Putamen (tissue), 1 donor: ENCODE results near the gene CDH22.

ENCODE experiments used
- DNase-seq: peaks from one replicate; pipeline ENCODE4 v3.0.0-alpha.2; 2016; ENCODE audit warnings: low spot score

Gene CDH22

GRCh38 chr20:46323557-46323956 lies 15.3 kb upstream of the CDH22 start:
- no peak for DNase-seq

DNA sequence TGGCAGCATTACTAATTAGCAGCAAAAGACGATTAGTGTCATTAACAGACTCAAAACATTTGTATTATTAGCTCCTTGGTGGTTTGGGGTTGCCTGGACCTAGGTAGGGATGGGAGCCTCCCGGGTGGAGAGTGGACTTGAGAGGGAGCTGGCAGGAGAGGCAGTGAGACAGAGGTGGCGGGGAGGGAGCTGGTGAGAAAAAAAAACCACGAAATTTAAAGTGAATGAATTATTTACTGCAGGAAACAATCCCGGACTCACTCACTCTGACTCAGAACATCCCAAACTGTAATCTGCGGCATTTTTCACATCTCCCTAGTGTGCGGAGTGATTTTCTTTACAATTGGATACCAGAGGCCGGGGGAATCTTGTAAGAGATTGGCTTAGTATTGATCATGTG lies 14.3 kb upstream of the CDH22 start:
- no peak for DNase-seq

DNA sequence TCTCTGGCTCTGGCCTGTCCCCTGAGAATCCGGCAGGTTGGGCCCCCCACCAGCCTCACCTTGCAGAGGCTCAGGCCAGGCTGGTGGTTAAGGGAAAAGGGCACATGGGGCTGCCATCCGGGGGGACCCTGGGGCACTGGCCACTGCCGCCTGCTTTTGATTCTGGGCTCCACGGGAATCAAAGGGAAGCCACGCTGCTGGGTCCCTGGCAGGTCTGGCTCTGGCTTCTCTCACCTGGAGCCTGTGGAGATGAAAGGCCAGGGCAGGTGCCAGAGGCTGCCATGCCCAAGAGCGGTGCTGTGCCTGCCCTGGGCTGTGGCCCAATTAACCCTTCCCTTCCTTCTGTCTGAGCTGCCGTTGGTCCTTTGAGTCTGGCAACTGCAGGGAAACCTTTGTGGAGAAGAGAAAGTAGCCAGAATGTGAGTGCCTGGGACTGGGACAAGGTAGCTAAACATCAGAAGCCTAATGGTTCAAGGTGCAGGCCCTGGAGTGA lies 9.4 kb upstream of the CDH22 start:
- no peak for DNase-seq

- no peak for DNase-seq
Observed at GRCh38 chr20:46316984-46317684, 8.8 kb upstream of the CDH22 start.

DNA sequence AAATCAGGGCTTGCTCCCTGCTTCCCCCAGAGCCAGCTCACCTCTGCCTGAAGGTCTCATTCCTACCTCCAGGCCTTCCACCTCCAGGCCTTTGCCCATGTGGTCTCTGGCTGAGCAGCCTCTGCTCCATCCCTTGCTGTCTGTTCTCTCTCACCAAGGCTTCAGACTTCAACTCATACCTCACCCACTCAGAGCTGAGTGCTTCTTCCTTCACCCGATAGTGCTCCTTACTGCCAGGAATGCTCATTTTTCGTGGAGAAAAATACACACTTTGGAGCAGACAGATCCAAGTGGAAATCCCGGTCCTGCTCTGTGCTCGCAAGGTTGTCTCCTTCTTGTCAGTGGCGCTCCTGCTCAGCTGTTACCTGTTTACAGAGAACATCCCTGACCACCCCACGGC lies 7.0 kb upstream of the CDH22 start:
- no peak for DNase-seq

DNA sequence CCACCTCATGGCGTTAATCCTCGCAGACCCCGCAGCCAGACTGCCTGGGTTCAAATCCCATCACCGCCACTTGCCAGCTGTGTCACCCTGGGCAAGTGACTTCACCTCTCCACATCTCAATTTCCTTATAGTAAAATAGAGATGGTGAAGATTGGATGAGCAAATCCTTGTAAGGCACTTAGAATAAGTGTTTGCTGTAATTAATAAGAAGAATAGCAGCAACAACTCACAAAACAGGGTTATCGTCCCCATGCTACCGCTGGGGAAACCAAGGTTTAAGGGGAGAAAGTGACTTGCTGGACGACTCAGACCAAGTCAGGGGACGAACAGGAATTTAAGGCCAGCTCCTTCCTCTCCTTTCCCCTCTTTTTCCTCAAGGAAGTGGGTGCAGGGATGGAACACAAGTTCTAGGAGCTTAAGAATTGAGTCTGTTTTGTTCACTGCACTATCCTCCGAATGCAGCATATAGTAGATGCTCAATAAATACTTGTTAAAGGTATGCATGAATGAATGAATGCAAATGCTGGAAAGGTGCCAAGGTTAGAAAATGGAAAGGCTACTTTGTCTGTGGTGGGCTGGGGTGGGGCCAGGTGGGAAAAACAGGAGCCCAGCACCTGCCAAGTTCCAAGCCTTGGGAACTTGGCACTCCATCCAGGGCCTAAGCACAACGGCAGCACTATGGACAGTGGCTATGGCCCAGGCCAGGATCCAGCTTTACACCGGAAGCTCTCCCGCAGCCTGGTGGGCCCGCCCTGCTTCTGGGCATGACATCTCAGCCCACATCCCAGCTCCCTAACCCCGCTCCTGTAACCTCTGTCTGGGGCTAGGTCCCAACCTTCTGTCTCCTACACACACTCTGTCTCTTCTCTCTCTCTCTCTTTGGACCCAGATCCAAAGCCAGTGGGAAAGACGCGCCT lies 4.9 kb upstream of the CDH22 start:
- no peak for DNase-seq

DNA sequence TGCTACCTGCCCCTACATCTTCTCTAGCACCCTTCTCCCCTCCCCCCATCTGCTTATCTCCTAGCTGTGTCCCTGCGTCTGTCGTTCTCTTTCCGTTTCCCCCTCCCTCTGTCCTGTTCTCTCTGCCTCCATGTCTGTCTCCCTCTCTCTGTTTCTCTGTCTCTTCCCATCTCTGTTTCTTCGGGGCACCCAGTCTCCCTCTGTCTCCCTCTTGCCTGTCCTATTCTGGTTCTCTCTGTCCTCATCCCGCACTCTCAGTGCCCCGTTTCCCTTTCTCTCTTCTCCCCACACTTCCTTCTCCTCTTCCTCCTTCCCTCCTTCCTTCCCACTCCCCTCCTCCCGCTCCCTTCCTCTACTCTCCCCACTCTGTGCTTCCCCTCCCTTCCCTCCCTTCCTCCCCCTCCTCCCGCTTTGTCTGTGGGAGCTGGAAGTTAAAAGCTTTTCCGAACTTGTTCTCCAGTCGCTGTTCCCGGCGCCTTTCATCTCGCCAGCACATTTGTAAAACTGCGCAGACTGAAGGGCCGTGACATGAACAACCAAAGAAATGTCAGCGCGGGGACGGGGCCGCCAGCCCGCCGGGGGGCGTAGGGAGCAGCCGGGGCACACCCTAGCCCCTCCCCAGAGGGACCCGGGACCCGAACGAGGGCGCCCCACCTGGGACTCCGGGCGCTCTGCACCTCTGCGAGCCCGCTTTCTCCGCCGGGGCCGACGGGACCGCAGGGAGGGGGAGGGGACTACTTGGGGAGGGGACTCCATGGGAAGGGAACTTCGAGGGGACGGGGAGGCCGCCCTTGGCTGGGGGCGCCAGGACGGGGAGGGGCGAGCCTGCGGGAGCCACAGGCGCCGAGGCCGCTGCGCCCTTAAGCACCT lies 4.0 kb upstream of the CDH22 start:
- DNase-seq = no peak

DNA sequence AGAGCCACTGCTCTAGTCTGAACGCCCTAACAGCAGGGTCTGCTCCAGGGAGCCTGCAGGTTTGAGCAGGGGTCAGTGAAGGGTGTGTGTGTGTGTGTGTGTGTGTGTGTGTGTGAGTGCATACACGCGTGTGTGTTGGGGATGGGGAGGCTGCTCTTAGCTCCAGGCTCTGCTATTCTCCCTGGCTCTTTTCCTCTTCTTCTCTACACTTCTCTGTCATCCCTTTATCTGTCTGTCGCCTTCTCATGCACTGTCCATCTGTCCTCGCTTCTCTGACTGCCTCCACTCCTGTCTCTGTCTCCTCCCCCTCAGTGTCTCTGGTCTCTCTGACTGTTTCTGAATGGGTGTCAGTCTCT lies 3.4 kb upstream of the CDH22 start:
- DNase-seq = no peak

- DNase-seq = no peak
Observed at GRCh38 chr20:46311039-46311650, 2.8 kb upstream of the CDH22 start.

DNA sequence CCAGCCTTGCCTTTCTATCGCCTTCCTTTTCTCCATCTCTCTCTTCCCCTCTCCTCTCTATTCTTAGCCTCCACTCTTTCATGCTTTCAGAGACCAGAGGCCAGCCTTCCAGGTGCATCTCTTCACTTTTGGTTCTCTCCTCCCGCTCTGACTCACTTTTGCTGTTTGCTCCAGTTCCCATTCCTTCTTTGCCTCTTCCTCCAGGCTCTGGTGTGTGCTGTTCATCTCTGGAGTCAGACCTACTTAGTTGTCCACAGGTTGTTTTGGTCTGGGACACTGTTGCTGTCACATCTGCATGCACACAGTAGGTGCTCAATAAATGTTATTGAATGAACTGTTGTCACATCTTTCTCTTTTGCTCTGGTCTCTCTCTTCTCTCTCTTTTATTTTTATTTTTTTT lies 1.6 kb upstream of the CDH22 start:
- no peak for DNase-seq

- DNase-seq = no peak
Observed at GRCh38 chr20:46307999-46308257, 370 bp downstream of the CDH22 start.

GRCh38 chr20:46307139-46307998 lies 929 bp downstream of the CDH22 start:
- peak; percentile 36 for DNase-seq

GRCh38 chr20:46306743-46307138 lies 1.6 kb downstream of the CDH22 start:
- DNase-seq = no peak

DNA sequence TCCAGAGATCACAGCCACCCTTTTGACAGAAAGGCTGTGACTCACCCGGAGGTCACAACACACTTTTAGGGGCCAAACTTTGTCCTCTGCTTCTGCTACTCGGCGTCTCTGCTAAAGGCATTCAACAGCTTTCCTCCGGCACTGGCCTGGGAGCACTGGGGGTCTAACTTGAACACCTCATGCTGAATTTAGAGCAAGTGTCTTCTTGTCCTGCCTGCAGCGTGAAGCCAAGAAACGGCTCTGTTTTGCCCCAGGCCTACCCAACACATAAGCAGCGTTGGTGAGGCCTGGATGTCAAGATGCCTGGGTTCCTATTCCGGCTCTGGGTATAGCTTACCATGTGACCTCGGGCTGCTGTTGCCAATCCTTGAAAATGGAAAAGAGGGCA lies 2.3 kb downstream of the CDH22 start:
- DNase-seq = no peak

- no peak for DNase-seq
Observed at GRCh38 chr20:46305331-46305972, 2.8 kb downstream of the CDH22 start.

DNA sequence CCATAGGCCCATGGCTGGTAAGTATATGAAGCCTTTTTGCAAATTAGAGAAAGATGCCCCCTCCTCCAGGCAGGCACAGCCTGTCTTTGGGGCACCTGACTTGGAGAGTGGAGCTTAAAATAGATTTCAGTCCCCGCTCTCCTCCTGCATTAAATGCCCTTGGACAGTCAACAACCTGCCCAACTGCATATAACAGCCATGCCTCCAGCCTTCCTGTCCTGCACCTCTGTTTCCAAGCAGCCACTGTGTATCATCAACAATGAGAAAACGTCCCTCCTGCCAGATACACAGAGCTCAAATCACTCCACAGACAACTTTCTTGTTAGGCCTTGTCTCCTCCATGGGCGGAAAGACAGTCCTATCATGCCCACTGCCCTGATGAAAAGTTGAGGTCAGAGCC lies 3.4 kb downstream of the CDH22 start:
- DNase-seq = no peak

DNA sequence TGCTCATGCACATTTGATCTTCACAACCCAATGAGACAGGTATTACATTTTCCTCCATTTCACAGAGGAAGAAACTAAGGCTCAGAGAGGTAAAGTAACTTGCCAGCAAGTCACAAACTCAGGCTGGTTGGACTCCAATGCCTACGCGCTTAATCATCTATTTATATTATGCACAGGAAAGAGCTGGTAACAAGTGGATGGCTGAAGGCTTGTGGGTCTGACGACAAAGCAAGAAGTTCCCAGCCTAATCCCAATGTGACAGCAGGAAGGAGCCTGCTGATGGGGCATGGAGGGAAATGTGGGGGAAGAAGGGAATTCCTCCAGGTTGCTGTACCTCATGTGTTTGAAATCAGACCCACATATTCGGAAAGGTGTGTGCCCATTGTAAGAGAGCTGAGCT lies 3.9 kb downstream of the CDH22 start:
- no peak for DNase-seq

DNA sequence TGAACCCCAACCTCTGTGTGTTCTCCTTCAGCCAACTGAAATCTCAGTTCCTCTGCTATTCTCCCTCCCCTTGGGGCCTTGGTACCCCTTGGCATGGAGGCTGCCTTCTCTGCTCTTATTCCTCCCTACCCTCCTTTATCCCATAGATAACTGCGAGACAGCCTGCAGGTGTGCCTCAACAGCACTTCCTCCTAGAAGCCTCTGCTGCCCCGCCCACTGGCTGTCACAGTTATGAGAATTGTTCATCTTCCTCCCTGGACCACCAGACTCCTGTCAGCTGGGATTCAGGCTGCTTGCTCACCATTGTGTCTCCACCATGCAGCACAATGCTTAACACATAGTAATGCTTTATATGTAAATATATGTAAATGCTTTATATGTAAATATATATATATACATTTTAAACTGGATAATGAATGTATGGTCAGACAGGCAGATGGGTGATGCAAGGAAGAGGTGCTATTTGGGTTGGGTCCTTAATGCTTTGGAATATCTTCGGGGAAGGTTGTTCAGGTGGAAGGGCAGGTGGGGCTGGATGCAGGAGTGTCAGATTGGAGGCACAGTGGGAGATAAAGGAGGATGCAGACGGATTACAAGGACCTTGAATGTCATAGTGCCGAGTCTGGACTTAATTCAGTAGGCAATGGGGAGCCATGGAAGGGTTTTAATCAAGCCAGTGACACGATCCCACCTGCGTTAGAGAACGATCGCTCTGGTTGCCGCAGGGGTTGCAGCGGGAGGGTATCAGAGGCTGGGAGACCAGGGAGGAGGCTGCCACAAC lies 4.9 kb downstream of the CDH22 start:
- no peak for DNase-seq

DNA sequence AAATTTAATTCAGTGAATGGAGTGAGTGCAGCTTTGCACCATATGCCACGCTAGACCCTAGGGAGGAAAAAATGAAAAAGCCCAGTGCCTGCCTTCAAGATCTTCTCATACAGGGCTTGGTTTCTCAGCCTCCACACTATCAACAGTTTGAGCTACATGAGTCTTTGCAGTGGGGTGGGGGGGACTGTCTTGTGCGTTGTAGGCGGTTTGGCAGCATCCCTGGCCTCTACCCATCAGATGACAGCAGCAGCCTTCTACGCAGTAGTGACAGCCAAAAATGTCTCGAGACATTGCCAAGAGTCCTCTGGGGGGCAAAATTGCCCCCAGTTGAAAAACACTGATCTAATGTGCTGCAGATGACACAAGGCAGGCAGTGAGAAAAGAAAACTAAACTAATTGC lies 6.2 kb downstream of the CDH22 start:
- no peak for DNase-seq

GRCh38 chr20:46300281-46300680 lies 8.0 kb downstream of the CDH22 start:
- DNase-seq = no peak
